ENCODE data around the gene KLHL12.

KLHL12 gene

GRCh38 chr1:202926581-202927491 is at the start of gene KLHL12:
TSS of gene KLHL12 (minus strand) at chr1:202927234. CDS start at chr1:202925162, 2,072 bp downstream.
- peak; percentile 95 for DNase-seq

- DNase-seq: no peak
Measured at GRCh38 chr1:202976633-202977032, 49.6 kb upstream of the KLHL12 start.

GRCh38 chr1:202974856-202975255 is 47.8 kb upstream of the KLHL12 start:
- no peak for DNase-seq

GRCh38 chr1:202972046-202972445 is 45.0 kb upstream of the KLHL12 start:
- no peak for DNase-seq

GRCh38 chr1:202968895-202969295 is 41.9 kb upstream of the KLHL12 start:
- peak; percentile 63 for DNase-seq

GRCh38 chr1:202968351-202968750 is 41.3 kb upstream of the KLHL12 start:
- DNase-seq: no peak

- peak; percentile 49 for DNase-seq
Measured at GRCh38 chr1:202967684-202968281, 40.7 kb upstream of the KLHL12 start.

GRCh38 chr1:202966006-202966898 is 39.2 kb upstream of the KLHL12 start:
- no peak for DNase-seq

GRCh38 chr1:202965422-202965821 is 38.4 kb upstream of the KLHL12 start:
- no peak for DNase-seq

- DNase-seq: no peak
Measured at GRCh38 chr1:202964791-202965410, 37.9 kb upstream of the KLHL12 start.

- DNase-seq: no peak
Measured at GRCh38 chr1:202961220-202961880, 34.3 kb upstream of the KLHL12 start.

- no peak for DNase-seq
Measured at GRCh38 chr1:202959276-202959620, 32.2 kb upstream of the KLHL12 start.

- DNase-seq: peak; percentile 32
Measured at GRCh38 chr1:202958544-202959275, 31.7 kb upstream of the KLHL12 start.

- peak; percentile 95 for DNase-seq
Measured at GRCh38 chr1:202957733-202958543, 30.9 kb upstream of the KLHL12 start, which contains the start of gene ADIPOR1. TSS of gene ADIPOR1 (minus strand) at chr1:202958312. CDS start at chr1:202951070, 7,242 bp downstream.

GRCh38 chr1:202956969-202957368 is 29.9 kb upstream of the KLHL12 start:
- DNase-seq: no peak

- no peak for DNase-seq
Measured at GRCh38 chr1:202954057-202954745, 27.2 kb upstream of the KLHL12 start.

- no peak for DNase-seq
Measured at GRCh38 chr1:202953392-202953791, 26.4 kb upstream of the KLHL12 start.

- peak; percentile 30 for DNase-seq
Measured at GRCh38 chr1:202952818-202953217, 25.8 kb upstream of the KLHL12 start.

GRCh38 chr1:202952099-202952498 is 25.1 kb upstream of the KLHL12 start:
- DNase-seq: no peak

- no peak for DNase-seq
Measured at GRCh38 chr1:202951437-202951836, 24.4 kb upstream of the KLHL12 start.

Data from CD4-positive, alpha-beta T cell treated with Interleukin-21 for 1 hour (primary cell).